IMR-90 (cell line): ENCODE measurements around the gene BTBD10.

ENCODE experiments used
- BHLHE40 ChIP-seq: fragments of 150-350 bp; IDR thresholded peaks from 2 replicates; pipeline ENCODE4 v1.6.1; 2016; ENCODE audit warnings: mild to moderate bottlenecking, low read depth, low read length
- CEBPB ChIP-seq: IDR thresholded peaks from 2 replicates; pipeline ENCODE4 v1.6.1; 2012; ENCODE audit warnings: low read depth, low read length, improper control_type of control experiment
- CHD1 ChIP-seq: IDR thresholded peaks from 2 replicates; pipeline ENCODE4 v1.6.1; 2012; ENCODE audit warnings: low read depth, low read length, improper control_type of control experiment
- MAFK ChIP-seq: IDR thresholded peaks from 2 replicates; pipeline ENCODE4 v1.6.1; 2012; ENCODE audit warnings: low read depth, low read length, improper control_type of control experiment
- NFE2L2 ChIP-seq: fragments of 150-350 bp; IDR thresholded peaks from 2 replicates; pipeline ENCODE4 v1.6.1; 2016; ENCODE audit warnings: low read depth, mild to moderate bottlenecking, low read length
- POLR2A ChIP-seq: IDR thresholded peaks from 2 replicates; pipeline ENCODE4 v1.6.1; 2012; ENCODE audit warnings: mild to moderate bottlenecking, low read depth, low read length
- RAD21 ChIP-seq: IDR thresholded peaks from 2 replicates; pipeline ENCODE4 v1.6.1; 2012; ENCODE audit warnings: low read length, improper control_type of control experiment
- RCOR1 ChIP-seq: IDR thresholded peaks from 2 replicates; pipeline ENCODE4 v1.6.1; 2012; ENCODE audit warnings: mild to moderate bottlenecking, low read length, improper control_type of control experiment; ENCODE audit not compliant: insufficient replicate concordance
- RFX5 ChIP-seq: IDR thresholded peaks from 2 replicates; pipeline ENCODE4 v1.8.0; 2012; ENCODE audit warnings: low read depth, mild to moderate bottlenecking, low read length, moderate library complexity
- TF ChIP-seq, protein P1 (sequence below): conservative IDR thresholded peaks from 2 replicates; pipeline ENCODE4 v1.5.1; 2012; ENCODE audit warnings: mild to moderate bottlenecking, low read depth, low read length, improper control_type of control experiment
- TF ChIP-seq, protein P2 (sequence below): fragments of 150-350 bp; IDR thresholded peaks from 2 replicates; pipeline ENCODE4 v1.6.1; 2016; ENCODE audit warnings: low read depth, mild to moderate bottlenecking, low read length, moderate library complexity, borderline replicate concordance
- TF ChIP-seq, protein P3 (sequence below): fragments of 150-350 bp; IDR thresholded peaks from 2 replicates; pipeline ENCODE4 v1.6.1; 2017; ENCODE audit warnings: mild to moderate bottlenecking, antibody characterized with exemption, low read length, low read depth

DNA sequence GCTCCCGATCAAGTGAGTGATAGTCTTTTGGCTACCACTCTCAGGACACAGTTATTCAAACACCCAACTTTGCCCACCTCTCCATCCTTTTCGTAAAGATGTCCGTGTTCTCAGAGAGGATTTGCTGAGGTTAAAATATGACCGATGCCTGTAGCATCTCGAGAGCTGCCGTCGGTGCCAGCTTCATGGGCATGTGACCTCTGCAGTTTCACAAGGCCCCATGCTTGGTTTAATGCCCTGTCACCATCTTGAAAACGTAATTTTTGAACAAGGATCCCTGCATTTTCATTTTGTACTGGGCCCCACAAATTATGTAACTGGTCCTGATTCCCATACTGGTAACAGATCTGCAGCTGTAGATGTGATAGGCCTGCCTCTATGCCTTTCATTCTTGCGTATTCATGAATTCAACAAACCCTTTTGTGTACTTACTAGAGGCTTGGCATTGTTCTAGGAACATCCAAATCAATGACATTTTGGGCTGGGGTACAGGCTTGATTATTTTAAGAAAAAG is 100.4 kb downstream of the BTBD10 start:
- TF ChIP-seq, protein P1, sequence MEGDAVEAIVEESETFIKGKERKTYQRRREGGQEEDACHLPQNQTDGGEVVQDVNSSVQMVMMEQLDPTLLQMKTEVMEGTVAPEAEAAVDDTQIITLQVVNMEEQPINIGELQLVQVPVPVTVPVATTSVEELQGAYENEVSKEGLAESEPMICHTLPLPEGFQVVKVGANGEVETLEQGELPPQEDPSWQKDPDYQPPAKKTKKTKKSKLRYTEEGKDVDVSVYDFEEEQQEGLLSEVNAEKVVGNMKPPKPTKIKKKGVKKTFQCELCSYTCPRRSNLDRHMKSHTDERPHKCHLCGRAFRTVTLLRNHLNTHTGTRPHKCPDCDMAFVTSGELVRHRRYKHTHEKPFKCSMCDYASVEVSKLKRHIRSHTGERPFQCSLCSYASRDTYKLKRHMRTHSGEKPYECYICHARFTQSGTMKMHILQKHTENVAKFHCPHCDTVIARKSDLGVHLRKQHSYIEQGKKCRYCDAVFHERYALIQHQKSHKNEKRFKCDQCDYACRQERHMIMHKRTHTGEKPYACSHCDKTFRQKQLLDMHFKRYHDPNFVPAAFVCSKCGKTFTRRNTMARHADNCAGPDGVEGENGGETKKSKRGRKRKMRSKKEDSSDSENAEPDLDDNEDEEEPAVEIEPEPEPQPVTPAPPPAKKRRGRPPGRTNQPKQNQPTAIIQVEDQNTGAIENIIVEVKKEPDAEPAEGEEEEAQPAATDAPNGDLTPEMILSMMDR: no peak
- TF ChIP-seq CEBPB: no peak
- TF ChIP-seq POLR2A: no peak
- TF ChIP-seq CHD1: no peak
- TF ChIP-seq, protein P2, sequence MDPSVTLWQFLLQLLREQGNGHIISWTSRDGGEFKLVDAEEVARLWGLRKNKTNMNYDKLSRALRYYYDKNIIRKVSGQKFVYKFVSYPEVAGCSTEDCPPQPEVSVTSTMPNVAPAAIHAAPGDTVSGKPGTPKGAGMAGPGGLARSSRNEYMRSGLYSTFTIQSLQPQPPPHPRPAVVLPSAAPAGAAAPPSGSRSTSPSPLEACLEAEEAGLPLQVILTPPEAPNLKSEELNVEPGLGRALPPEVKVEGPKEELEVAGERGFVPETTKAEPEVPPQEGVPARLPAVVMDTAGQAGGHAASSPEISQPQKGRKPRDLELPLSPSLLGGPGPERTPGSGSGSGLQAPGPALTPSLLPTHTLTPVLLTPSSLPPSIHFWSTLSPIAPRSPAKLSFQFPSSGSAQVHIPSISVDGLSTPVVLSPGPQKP: no peak
- no peak for TF ChIP-seq NFE2L2
- TF ChIP-seq, protein P3, sequence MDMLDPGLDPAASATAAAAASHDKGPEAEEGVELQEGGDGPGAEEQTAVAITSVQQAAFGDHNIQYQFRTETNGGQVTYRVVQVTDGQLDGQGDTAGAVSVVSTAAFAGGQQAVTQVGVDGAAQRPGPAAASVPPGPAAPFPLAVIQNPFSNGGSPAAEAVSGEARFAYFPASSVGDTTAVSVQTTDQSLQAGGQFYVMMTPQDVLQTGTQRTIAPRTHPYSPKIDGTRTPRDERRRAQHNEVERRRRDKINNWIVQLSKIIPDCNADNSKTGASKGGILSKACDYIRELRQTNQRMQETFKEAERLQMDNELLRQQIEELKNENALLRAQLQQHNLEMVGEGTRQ: no peak
- no peak for TF ChIP-seq BHLHE40
- no peak for TF ChIP-seq RCOR1
- no peak for TF ChIP-seq MAFK
- TF ChIP-seq RFX5: no peak
- TF ChIP-seq RAD21: no peak
